Liver (tissue), 3 donors: ENCODE measurements around the gene LGR6.

Source experiments
- GABPA ChIP-seq, 2 donors: IDR thresholded peaks in 1 of 2; conservative IDR thresholded peaks in 1 of 2; 2 replicates each; pipeline ENCODE4 v1.6.1; 2016; ENCODE audit warnings: antibody characterized with exemption in 2 of 2, mild to moderate bottlenecking in 1 of 2, moderate library complexity in 1 of 2
- SP1 ChIP-seq: IDR thresholded peaks from 2 replicates; pipeline ENCODE4 v1.6.1; 2018; ENCODE audit warnings: antibody characterized with exemption, mild to moderate bottlenecking
- YY1 ChIP-seq: IDR thresholded peaks from 2 replicates; pipeline ENCODE4 v1.6.1; 2016; ENCODE audit warnings: antibody characterized with exemption, mild to moderate bottlenecking
- TF ChIP-seq, protein P1 (sequence below): fragments of 150-350 bp; IDR thresholded peaks from 2 replicates; pipeline ENCODE4 v1.5.1; 2017; ENCODE audit warnings: improper control_type of control experiment, low read depth, low read length; ENCODE audit not compliant: missing input control
- TF ChIP-seq, protein P2 (sequence below): IDR thresholded peaks from 2 replicates; pipeline ENCODE4 v1.6.1; 2016; ENCODE audit warnings: antibody characterized with exemption
- donor health status: healthy.
- donor health status: healthy.

DNA sequence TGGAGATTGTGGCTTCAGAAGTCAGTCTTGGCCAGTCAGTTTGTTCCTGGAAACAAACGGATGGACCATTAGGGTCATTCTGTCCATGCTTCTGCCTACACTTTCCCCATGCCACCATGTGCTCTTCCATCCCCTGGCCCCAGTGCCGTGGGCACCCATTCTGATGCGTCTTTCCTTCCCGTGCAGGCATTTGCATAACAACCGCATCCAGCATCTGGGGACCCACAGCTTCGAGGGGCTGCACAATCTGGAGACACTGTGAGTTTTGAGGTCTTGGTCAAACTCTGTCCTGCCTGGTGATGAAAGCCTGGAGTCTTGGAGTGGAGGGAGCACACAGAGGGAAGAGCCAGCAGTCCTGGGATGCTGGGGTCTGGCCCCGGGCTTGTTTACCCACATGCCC, 87.0 kb downstream of the LGR6 start:
- TF ChIP-seq, protein P1, sequence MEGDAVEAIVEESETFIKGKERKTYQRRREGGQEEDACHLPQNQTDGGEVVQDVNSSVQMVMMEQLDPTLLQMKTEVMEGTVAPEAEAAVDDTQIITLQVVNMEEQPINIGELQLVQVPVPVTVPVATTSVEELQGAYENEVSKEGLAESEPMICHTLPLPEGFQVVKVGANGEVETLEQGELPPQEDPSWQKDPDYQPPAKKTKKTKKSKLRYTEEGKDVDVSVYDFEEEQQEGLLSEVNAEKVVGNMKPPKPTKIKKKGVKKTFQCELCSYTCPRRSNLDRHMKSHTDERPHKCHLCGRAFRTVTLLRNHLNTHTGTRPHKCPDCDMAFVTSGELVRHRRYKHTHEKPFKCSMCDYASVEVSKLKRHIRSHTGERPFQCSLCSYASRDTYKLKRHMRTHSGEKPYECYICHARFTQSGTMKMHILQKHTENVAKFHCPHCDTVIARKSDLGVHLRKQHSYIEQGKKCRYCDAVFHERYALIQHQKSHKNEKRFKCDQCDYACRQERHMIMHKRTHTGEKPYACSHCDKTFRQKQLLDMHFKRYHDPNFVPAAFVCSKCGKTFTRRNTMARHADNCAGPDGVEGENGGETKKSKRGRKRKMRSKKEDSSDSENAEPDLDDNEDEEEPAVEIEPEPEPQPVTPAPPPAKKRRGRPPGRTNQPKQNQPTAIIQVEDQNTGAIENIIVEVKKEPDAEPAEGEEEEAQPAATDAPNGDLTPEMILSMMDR = no peak
- no peak for TF ChIP-seq GABPA (IDR thresholded peaks at IDR 0.05 in 1 of 2, conservative IDR thresholded peaks at IDR 0.05 in 1 of 2)
- no peak for TF ChIP-seq YY1
- TF ChIP-seq SP1 = no peak
- TF ChIP-seq, protein P2, sequence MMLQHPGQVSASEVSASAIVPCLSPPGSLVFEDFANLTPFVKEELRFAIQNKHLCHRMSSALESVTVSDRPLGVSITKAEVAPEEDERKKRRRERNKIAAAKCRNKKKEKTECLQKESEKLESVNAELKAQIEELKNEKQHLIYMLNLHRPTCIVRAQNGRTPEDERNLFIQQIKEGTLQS = no peak
